ENCODE data around the gene CBX2. TPM values are rescaled to one million over a fixed set of nuclear protein-coding genes. Genes with fewer than 3 reads are reported as not detected.
"Not testable (repeated sequence)": the region's sequence is repeated elsewhere in the genome, so short reads cannot be mapped to it uniquely, and the experiment has no call there.

CBX2 gene
- total RNA-seq, 1 donor from 2014 or later = 5.6 TPM

GRCh38 chr17:79771276-79771675, 6.7 kb upstream of the CBX2 start:
- DNase-seq = no peak

- not testable (repeated sequence) for DNase-seq
Measured at GRCh38 chr17:79772726-79773125, 5.2 kb upstream of the CBX2 start.

- no peak for DNase-seq
Measured at GRCh38 chr17:79774561-79774975, 3.4 kb upstream of the CBX2 start.

GRCh38 chr17:79775632-79776031, 2.3 kb upstream of the CBX2 start:
- no peak for DNase-seq

- DNase-seq = no peak
Measured at GRCh38 chr17:79776376-79777119, 1.4 kb upstream of the CBX2 start.

GRCh38 chr17:79777120-79777893, 641 bp upstream of the CBX2 start:
- DNase-seq = peak; percentile 51

- no peak for DNase-seq
Measured at GRCh38 chr17:79778504-79779083, 646 bp downstream of the CBX2 start.

- DNase-seq = no peak
Measured at GRCh38 chr17:79779084-79779529, 1.2 kb downstream of the CBX2 start.

GRCh38 chr17:79779661-79780365, 1.9 kb downstream of the CBX2 start:
- no peak for DNase-seq

GRCh38 chr17:79781012-79781650, 3.2 kb downstream of the CBX2 start:
- DNase-seq = no peak

GRCh38 chr17:79781736-79782575, 4.0 kb downstream of the CBX2 start:
- DNase-seq = no peak

GRCh38 chr17:79783891-79784290, 5.9 kb downstream of the CBX2 start:
- DNase-seq = no peak

- DNase-seq = no peak
Measured at GRCh38 chr17:79784353-79785016, 6.5 kb downstream of the CBX2 start.

GRCh38 chr17:79785017-79785899, 7.3 kb downstream of the CBX2 start:
- no peak for DNase-seq

GRCh38 chr17:79785900-79786810, 8.2 kb downstream of the CBX2 start:
- DNase-seq = no peak

- DNase-seq = no peak
Measured at GRCh38 chr17:79786930-79787643, 9.1 kb downstream of the CBX2 start.

- no peak for DNase-seq
Measured at GRCh38 chr17:79788455-79788854, 10.5 kb downstream of the CBX2 start.

Data from occipital lobe (tissue), 2 donors.